ENCODE measurements around the gene FGFR2. TPM values are rescaled to one million over a fixed set of nuclear protein-coding genes. Genes with fewer than 3 reads are reported as not detected.
"Not testable (repeated sequence)": the region's sequence is repeated elsewhere in the genome, so short reads cannot be mapped to it uniquely, and the experiment has no call there.

The FGFR2 gene
- total RNA-seq, 1 experiment from 2014 or later, result 5.7 TPM

DNA sequence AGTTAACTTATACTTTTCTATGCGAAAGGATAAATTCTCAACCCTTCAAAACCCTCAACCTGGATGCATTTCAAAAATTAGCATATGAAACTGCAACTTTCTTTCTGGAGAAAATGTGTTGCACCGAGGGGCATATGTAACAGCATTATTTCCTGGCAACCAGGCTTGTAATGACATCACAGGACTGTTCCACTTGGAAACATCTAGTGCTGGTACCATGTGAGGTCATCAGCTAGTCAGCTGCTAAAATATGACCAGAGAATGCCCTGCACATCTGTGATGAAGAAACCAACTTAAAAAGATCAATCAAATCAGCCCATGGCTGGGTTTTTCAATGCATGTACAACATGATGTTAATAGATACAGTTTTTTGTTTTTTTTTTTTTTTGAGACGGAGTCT is 40.0 kb downstream of the FGFR2 start:
- intact Hi-C loops (cut with micrococcal nuclease; ENCODE audit: unreplicated experiment) (no loop called here), in situ Hi-C loops (cut with HindIII; ENCODE audit: low pct_unique_long_range_greater_than_20kb, low sequenced_read_pairs) (no loop called here)
- POLR2A ChIA-PET, result interaction anchor here (0.7 kb wide), 1 partner anchor 475 kb away, joined by 12 read pairs; no protein-coding TSS in a partner anchor
- CTCF ChIA-PET, result no interaction called here
- DNase-seq (ENCODE audit: low read depth, low spot score) (no peak), ATAC-seq (no peak)
- no TSS peak for BruUV-seq (replicated peaks)
- no peaks in the 10 kb centered on the region for H3K9me3 ChIP-seq (ENCODE audit: control insufficient read depth, insufficient read depth, low read depth, low read length)
- H3K27me3 ChIP-seq (ENCODE audit: control insufficient read depth, insufficient read depth, low read length), result no peaks in the 10 kb centered on the region
- no peak for TF ChIP-seq POLR2AphosphoS5 (IDR thresholded peaks at IDR 0.05; ENCODE audit: low read depth, low read length)
- H3K36me3 ChIP-seq (ENCODE audit: control insufficient read depth, insufficient read depth, low read length), result no peaks in the 10 kb centered on the region
- no peak overlapping the region for H3K27ac ChIP-seq (ENCODE audit: low read length)
- no peak overlapping the region for H3K4me3 ChIP-seq (ENCODE audit: low read depth in 2 of 2, low read length in 2 of 2)
- H3K4me1 ChIP-seq (ENCODE audit: control insufficient read depth, insufficient read depth, low read length), result peaks cover 5% of the 10 kb centered on the region

DNA sequence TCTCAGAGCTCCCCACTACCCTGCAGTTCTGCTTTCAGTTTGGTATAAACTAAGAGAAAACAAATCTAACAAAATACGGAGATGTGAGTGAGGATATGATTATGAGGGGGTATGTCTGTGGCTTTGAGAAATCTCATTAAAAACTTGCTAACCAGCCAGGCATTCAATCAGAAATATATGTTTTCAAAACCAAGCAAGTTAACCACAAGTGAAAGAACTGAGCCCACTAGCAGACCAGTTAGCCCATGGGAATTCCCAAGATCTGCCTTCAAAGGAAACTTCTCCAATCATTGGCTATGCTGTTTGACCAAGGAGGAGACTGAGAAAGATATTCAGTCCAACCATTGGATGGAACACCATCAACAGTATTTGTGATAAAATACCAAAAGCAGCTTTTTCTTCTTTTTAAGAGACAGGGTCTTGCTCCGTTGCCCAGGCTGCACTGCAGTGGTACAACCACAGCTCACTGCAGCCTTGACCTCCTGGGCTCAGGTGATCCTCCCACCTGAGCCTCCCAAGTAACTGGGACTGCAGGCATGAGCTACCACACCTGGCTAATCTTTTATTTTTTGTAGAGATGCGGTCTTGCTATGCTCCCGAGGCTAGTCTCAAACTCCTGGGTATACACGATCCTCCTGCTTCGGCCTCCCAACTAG is 41.2 kb downstream of the FGFR2 start:
- no peaks in the 10 kb centered on the region for H3K36me3 ChIP-seq (ENCODE audit: control insufficient read depth, insufficient read depth, low read length)
- no TSS peak for BruUV-seq (replicated peaks)
- in situ Hi-C loops (cut with HindIII; ENCODE audit: low pct_unique_long_range_greater_than_20kb, low sequenced_read_pairs), result no loop called here
- no peak overlapping the region for H3K27ac ChIP-seq (ENCODE audit: low read length)
- ChIA-PET POLR2A (no interaction called here), CTCF (no interaction called here)
- TF ChIP-seq, protein P1, sequence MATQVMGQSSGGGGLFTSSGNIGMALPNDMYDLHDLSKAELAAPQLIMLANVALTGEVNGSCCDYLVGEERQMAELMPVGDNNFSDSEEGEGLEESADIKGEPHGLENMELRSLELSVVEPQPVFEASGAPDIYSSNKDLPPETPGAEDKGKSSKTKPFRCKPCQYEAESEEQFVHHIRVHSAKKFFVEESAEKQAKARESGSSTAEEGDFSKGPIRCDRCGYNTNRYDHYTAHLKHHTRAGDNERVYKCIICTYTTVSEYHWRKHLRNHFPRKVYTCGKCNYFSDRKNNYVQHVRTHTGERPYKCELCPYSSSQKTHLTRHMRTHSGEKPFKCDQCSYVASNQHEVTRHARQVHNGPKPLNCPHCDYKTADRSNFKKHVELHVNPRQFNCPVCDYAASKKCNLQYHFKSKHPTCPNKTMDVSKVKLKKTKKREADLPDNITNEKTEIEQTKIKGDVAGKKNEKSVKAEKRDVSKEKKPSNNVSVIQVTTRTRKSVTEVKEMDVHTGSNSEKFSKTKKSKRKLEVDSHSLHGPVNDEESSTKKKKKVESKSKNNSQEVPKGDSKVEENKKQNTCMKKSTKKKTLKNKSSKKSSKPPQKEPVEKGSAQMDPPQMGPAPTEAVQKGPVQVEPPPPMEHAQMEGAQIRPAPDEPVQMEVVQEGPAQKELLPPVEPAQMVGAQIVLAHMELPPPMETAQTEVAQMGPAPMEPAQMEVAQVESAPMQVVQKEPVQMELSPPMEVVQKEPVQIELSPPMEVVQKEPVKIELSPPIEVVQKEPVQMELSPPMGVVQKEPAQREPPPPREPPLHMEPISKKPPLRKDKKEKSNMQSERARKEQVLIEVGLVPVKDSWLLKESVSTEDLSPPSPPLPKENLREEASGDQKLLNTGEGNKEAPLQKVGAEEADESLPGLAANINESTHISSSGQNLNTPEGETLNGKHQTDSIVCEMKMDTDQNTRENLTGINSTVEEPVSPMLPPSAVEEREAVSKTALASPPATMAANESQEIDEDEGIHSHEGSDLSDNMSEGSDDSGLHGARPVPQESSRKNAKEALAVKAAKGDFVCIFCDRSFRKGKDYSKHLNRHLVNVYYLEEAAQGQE (IDR thresholded peaks at IDR 0.05; ENCODE audit: insufficient read depth in 1 of 2, low read depth in 2 of 2, low read length in 1 of 2), result no peak
- TF ChIP-seq POLR2AphosphoS5 (IDR thresholded peaks at IDR 0.05; ENCODE audit: low read depth, low read length) (no peak), SIN3A (IDR thresholded peaks at IDR 0.05; ENCODE audit: borderline replicate concordance, insufficient read depth, low read depth, low read length) (no peak), TCF7L2 (IDR thresholded peaks at IDR 0.05; ENCODE audit: low read depth, low read length) (no peak)
- TF ChIP-seq, protein P2, sequence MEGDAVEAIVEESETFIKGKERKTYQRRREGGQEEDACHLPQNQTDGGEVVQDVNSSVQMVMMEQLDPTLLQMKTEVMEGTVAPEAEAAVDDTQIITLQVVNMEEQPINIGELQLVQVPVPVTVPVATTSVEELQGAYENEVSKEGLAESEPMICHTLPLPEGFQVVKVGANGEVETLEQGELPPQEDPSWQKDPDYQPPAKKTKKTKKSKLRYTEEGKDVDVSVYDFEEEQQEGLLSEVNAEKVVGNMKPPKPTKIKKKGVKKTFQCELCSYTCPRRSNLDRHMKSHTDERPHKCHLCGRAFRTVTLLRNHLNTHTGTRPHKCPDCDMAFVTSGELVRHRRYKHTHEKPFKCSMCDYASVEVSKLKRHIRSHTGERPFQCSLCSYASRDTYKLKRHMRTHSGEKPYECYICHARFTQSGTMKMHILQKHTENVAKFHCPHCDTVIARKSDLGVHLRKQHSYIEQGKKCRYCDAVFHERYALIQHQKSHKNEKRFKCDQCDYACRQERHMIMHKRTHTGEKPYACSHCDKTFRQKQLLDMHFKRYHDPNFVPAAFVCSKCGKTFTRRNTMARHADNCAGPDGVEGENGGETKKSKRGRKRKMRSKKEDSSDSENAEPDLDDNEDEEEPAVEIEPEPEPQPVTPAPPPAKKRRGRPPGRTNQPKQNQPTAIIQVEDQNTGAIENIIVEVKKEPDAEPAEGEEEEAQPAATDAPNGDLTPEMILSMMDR (IDR thresholded peaks at IDR 0.05), result no peak
- DNase-seq (ENCODE audit: low read depth, low spot score) (no peak), ATAC-seq (no peak)
- no peaks in the 10 kb centered on the region for H3K9me3 ChIP-seq (ENCODE audit: control insufficient read depth, insufficient read depth, low read depth, low read length)
- no peak overlapping the region for H3K4me3 ChIP-seq (ENCODE audit: low read depth in 2 of 2, low read length in 2 of 2)
- H3K27me3 ChIP-seq (ENCODE audit: control insufficient read depth, insufficient read depth, low read length), result no peaks in the 10 kb centered on the region
- peaks cover 5% of the 10 kb centered on the region for H3K4me1 ChIP-seq (ENCODE audit: control insufficient read depth, insufficient read depth, low read length)
- intact Hi-C loops (cut with micrococcal nuclease; ENCODE audit: unreplicated experiment), result no loop called here

GRCh38 chr10:121556455-121556854 is 41.8 kb downstream of the FGFR2 start:
- DNase-seq (ENCODE audit: low read depth, low spot score) (no peak), ATAC-seq (no peak)
- in situ Hi-C loops (cut with HindIII; ENCODE audit: low pct_unique_long_range_greater_than_20kb, low sequenced_read_pairs) (no loop called here), intact Hi-C loops (cut with micrococcal nuclease; ENCODE audit: unreplicated experiment) (no loop called here)
- POLR2A ChIA-PET, result no interaction called here
- no TSS peak for BruUV-seq (replicated peaks)
- no peaks in the 10 kb centered on the region for H3K36me3 ChIP-seq (ENCODE audit: control insufficient read depth, insufficient read depth, low read length)
- no peak overlapping the region for H3K4me3 ChIP-seq (ENCODE audit: low read depth in 2 of 2, low read length in 2 of 2)
- no peak for TF ChIP-seq TCF7L2 (IDR thresholded peaks at IDR 0.05; ENCODE audit: low read depth, low read length)
- CTCF ChIA-PET, result no interaction called here
- no peaks in the 10 kb centered on the region for H3K9me3 ChIP-seq (ENCODE audit: control insufficient read depth, insufficient read depth, low read depth, low read length)
- peaks cover 5% of the 10 kb centered on the region for H3K4me1 ChIP-seq (ENCODE audit: control insufficient read depth, insufficient read depth, low read length)
- no peak overlapping the region for H3K27ac ChIP-seq (ENCODE audit: low read length)
- no peaks in the 10 kb centered on the region for H3K27me3 ChIP-seq (ENCODE audit: control insufficient read depth, insufficient read depth, low read length)

DNA sequence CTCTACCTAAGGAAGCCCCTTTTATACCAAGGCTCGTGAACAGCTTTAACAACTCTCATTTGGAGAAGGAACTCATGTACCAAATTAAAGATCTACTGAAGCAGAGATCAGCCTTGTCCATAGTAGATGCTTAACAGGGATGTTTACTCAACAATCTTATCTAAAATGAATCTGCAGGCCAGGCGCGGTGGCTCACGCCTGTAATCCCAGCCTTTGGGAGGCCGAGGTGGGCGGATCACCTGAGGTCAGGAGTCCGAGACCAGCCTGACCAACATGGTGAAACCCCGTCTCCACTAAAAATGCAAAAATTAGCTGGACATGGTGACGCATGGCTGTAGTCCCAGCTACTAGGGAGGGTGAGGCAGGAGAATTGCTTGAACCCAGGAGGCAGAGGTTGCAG is 43.3 kb downstream of the FGFR2 start:
- CTCF ChIA-PET; H3K27ac ChIP-seq (ENCODE audit: low read length); in situ Hi-C loops (cut with HindIII; ENCODE audit: low pct_unique_long_range_greater_than_20kb, low sequenced_read_pairs); H3K36me3 ChIP-seq (ENCODE audit: control insufficient read depth, insufficient read depth, low read length); intact Hi-C loops (cut with micrococcal nuclease; ENCODE audit: unreplicated experiment); BruUV-seq (replicated peaks); H3K9me3 ChIP-seq (ENCODE audit: control insufficient read depth, insufficient read depth, low read depth, low read length); DNase-seq (ENCODE audit: low read depth, low spot score); H3K4me1 ChIP-seq (ENCODE audit: control insufficient read depth, insufficient read depth, low read length); POLR2A ChIA-PET; ATAC-seq; H3K27me3 ChIP-seq (ENCODE audit: control insufficient read depth, insufficient read depth, low read length); H3K4me3 ChIP-seq (ENCODE audit: low read depth in 2 of 2, low read length in 2 of 2): not testable (repeated sequence)

All from Panc1 (cell line).